MCF 10A (cell line): ENCODE measurements around the gene ARHGEF37. TPM values are rescaled to one million over a fixed set of nuclear protein-coding genes. Genes with fewer than 3 reads are reported as not detected.

Source experiments
- BruUV-seq: library from RNA; stranded (reverse); fragments of 400-500 nt; replicated peaks from 2 replicates; lab custom pipeline; 2021; lab: Mats Ljungman, UMichigan
- CTCF ChIA-PET: fragments of 300-600 bp; sonication (Branson Sonifier 250); formaldehyde crosslinking; extraction: SDS; loops from one replicate; lab custom pipeline; 2021; ENCODE audit warnings: antibody characterized with exemption, inconsistent platforms; lab: Yijun Ruan, JAX
- POLR2A ChIA-PET: fragments of 300-600, 350-650 bp; sonication (Branson Sonifier 250); formaldehyde crosslinking; extraction: SDS; loops from one replicate; lab custom pipeline; 2020; ENCODE audit warnings: antibody characterized with exemption, inconsistent platforms; lab: Yijun Ruan, JAX
- DNase-seq: peaks from one replicate; pipeline ENCODE4 v3.0.0-alpha.2; 2018; ENCODE audit not compliant: unreplicated experiment
- H3K27ac Mint-ChIP-seq: one replicate; pipeline ENCODE4 v1.8.0; 2022; ENCODE audit warnings: mild to moderate bottlenecking, low read depth, mixed read lengths; ENCODE audit not compliant: unreplicated experiment
- H3K27me3 Mint-ChIP-seq: one replicate; pipeline ENCODE4 v1.8.0; 2022; ENCODE audit warnings: mixed read lengths; ENCODE audit not compliant: insufficient read depth, unreplicated experiment
- H3K36me3 Mint-ChIP-seq: one replicate; pipeline ENCODE4 v1.8.0; 2022; ENCODE audit warnings: mild to moderate bottlenecking, moderate library complexity, mixed read lengths; ENCODE audit not compliant: insufficient read depth, unreplicated experiment
- H3K4me1 Mint-ChIP-seq: one replicate; pipeline ENCODE4 v1.8.0; 2022; ENCODE audit warnings: mixed read lengths; ENCODE audit not compliant: insufficient read depth, unreplicated experiment
- H3K4me3 Mint-ChIP-seq: one replicate; pipeline ENCODE4 v1.8.0; 2022; ENCODE audit warnings: mild to moderate bottlenecking, moderate library complexity, mixed read lengths; ENCODE audit not compliant: unreplicated experiment
- H3K9me3 Mint-ChIP-seq: one replicate; pipeline ENCODE4 v1.8.0; 2022; ENCODE audit warnings: mixed read lengths; ENCODE audit not compliant: unreplicated experiment
- CTCF ChIP-seq: fragments of 200-600 bp; IDR thresholded peaks from one replicate; pipeline ENCODE4 v1.8.0; 2022; ENCODE audit warnings: antibody characterized with exemption, mild to moderate bottlenecking; ENCODE audit not compliant: unreplicated experiment
- intact Hi-C: fragments of 100-400 bp; cut with micrococcal nuclease; formaldehyde crosslinking; loops from 2 replicates; pipeline ENCODE4 v1.14.1; 2022
- total RNA-seq: library from RNA; stranded (reverse); gene quantifications from 2 replicates; pipeline ENCODE4 v1.2.3, GENCODE V29; 2022

ARHGEF37 gene
- total RNA-seq, 1 experiment from 2014 or later = 3.9 TPM

- H3K36me3 Mint-ChIP-seq = peaks cover 65% of the 10 kb centered on the region
- peak overlapping the region; percentile 99 for H3K27ac Mint-ChIP-seq
- POLR2A ChIA-PET = interaction anchor here (0.6 to 14.7 kb wide), 45 partner anchors 9 to 725 kb away, joined by 3 to 517 read pairs (median 16); partner anchors contain the start of genes ADRB2, ARHGEF37, GRPEL2 and HMGXB3
- BruUV-seq = TSS peak; percentile 31
- no peak for TF ChIP-seq CTCF
- CTCF ChIA-PET = interaction anchor here (0.5 to 9.9 kb wide), 32 partner anchors 10 to 385 kb away, joined by 3 to 202 read pairs (median 5); no protein-coding TSS in a partner anchor
- no peak for DNase-seq
- H3K27me3 Mint-ChIP-seq = no peaks in the 10 kb centered on the region
- H3K9me3 Mint-ChIP-seq = no peaks in the 10 kb centered on the region
- intact Hi-C loops = loop anchor here (1.0 to 2.0 kb wide), 3 partner anchors 11 to 110 kb away; no protein-coding TSS in a partner anchor
- H3K4me1 Mint-ChIP-seq = peaks cover 14% of the 10 kb centered on the region
- peak overlapping the region; percentile 89 for H3K4me3 Mint-ChIP-seq
Observed at GRCh38 chr5:149550594-149551226, 30.6 kb upstream of the ARHGEF37 start.

- Mint-ChIP-seq H3K4me3 (peak within 1 kb of the TSS; percentile 89), H3K36me3 (peaks cover 57% of the 10 kb centered on the region), H3K27ac (peak within 1 kb of the TSS; percentile 99), H3K4me1 (peaks cover 10% of the 10 kb centered on the region), H3K9me3 (no peaks in the 10 kb centered on the region), H3K27me3 (no peaks in the 10 kb centered on the region)
- TF ChIP-seq CTCF = peak; percentile 97
- DNase-seq = peak; percentile 100
- intact Hi-C loops = loop anchor here (1.0 to 2.0 kb wide), 3 partner anchors 10 to 111 kb away; no protein-coding TSS in a partner anchor
- POLR2A ChIA-PET = interaction anchor here (0.5 to 14.7 kb wide), 45 partner anchors 10 to 661 kb away, joined by 3 to 517 read pairs (median 5); partner anchors contain the start of genes AFAP1L1, ARHGEF37, GRPEL2 and HMGXB3
- BruUV-seq = TSS peak; percentile 77
- CTCF ChIA-PET = interaction anchor here (0.6 to 9.9 kb wide), 34 partner anchors 10 to 1240 kb away, joined by 3 to 202 read pairs (median 4); no protein-coding TSS in a partner anchor
Observed at GRCh38 chr5:149551227-149552037, 29.9 kb upstream of the ARHGEF37 start, which contains the start of gene CSNK1A1. Gene CSNK1A1 (minus strand): TSS chr5:149551439. CDS start chr5:149550964, 475 bp downstream.

- Mint-ChIP-seq H3K9me3 (no peaks in the 10 kb centered on the region), H3K27ac (peak overlapping the region; percentile 99), H3K4me1 (peaks cover 5% of the 10 kb centered on the region), H3K36me3 (peaks cover 51% of the 10 kb centered on the region), H3K27me3 (no peaks in the 10 kb centered on the region), H3K4me3 (peak overlapping the region; percentile 89)
- TF ChIP-seq CTCF = no peak
- intact Hi-C loops = no loop called here
- DNase-seq = no peak
- CTCF ChIA-PET = interaction anchor here (0.5 to 9.9 kb wide), 27 partner anchors 9 to 327 kb away, joined by 3 to 202 read pairs (median 5); no protein-coding TSS in a partner anchor
- POLR2A ChIA-PET = interaction anchor here (0.5 to 14.7 kb wide), 38 partner anchors 9 to 661 kb away, joined by 3 to 517 read pairs (median 14); partner anchors contain the start of genes AFAP1L1, ARHGEF37, GRPEL2 and HMGXB3
- BruUV-seq = no TSS peak
Observed at GRCh38 chr5:149552038-149552494, 29.2 kb upstream of the ARHGEF37 start.
